ENCODE results near the gene MB21D2. TPM values are rescaled to one million over a fixed set of nuclear protein-coding genes. Genes with fewer than 3 reads are reported as not detected.

Gene MB21D2
- total and polyA plus RNA-seq, 2 of the 8 experiments (the other 6 are each of a cell fraction or from before 2014, with no cell fraction given), result 10.0 to 21.0 TPM

DNA sequence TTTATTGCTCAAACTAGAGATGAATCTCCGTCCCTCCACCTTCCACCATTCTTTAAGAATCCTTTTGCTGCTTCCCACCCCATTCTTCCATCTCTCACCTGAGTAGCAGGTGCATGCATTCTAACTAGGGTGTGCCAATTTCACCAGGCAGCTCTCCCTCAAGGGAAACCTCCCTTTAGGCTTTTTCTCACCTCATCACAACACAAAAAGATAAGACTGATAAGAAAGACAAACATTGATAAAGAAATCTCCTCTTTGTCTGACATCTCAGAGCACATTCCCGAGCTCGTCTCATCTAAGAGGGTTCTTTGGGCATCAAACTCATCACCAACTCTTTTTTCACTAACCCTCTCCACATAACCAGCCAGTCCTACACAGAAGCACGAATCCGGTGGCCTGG, 23.0 kb downstream of the MB21D2 start:
- H3K79me1 ChIP-seq (ENCODE audit: low read depth, low read length), result peaks cover 6% of the 10 kb centered on the region; the same call in 1 of the 2 replicates
- H3K27ac ChIP-seq (ENCODE audit: low read depth, low read length), result no peak overlapping the region
- no peak overlapping the region for H4K5ac ChIP-seq (ENCODE audit: insufficient read length, low read depth, low read length)
- no peak overlapping the region for H4K91ac ChIP-seq (replicated peaks; ENCODE audit: insufficient read length, low read length)
- H3K9me3 ChIP-seq (ENCODE audit: insufficient read depth in 2 of 2, low read depth in 1 of 2, low read length in 1 of 2), result no peaks in the 10 kb centered on the region
- no peak overlapping the region for H2BK12ac ChIP-seq (ENCODE audit: low read depth, low read length)
- H2BK15ac ChIP-seq (ENCODE audit: low read length), result no peak overlapping the region
- ChIA-PET POLR2A (ENCODE audit: partially characterized antibody) (interaction anchor here (1.3 to 1.7 kb wide), 2 partner anchors 15 to 21 kb away, joined by 3 read pairs; no protein-coding TSS in a partner anchor), CTCF (ENCODE audit: partially characterized antibody) (interaction anchor here (1.0 to 8.6 kb wide), 5 partner anchors 10 to 90 kb away, joined by 3 to 49 read pairs (median 3); partner anchors contain the start of gene MB21D2)
- no peak overlapping the region for H3K23ac ChIP-seq (ENCODE audit: insufficient read length)
- 68% methylated on average over 5 of the region's 5 CpGs; no CpG with 5 or more reads in 1 of the 2 experiments for WGBS, 2 experiments (ENCODE audit: extremely low coverage in 1 of 2, insufficient coverage in 1 of 2, insufficient read length in 1 of 2, insufficient replicate concordance in 2 of 2, low coverage in 1 of 2, low lambda C conversion rate in 2 of 2, missing lambda C conversion rate in 1 of 2)
- H2AK5ac ChIP-seq (ENCODE audit: low read depth, low read length), result no peak overlapping the region
- no peak overlapping the region for H4K8ac ChIP-seq (ENCODE audit: extremely low read depth, insufficient read depth, low read length)
- H3K56ac ChIP-seq (replicated peaks; ENCODE audit: insufficient read length, low read depth, low read length), result no peak overlapping the region
- H2BK120ac ChIP-seq (replicated peaks; ENCODE audit: low read depth, low read length), result no peak overlapping the region
- H3K27me3 ChIP-seq (replicated peaks in 1 of 4; ENCODE audit: control insufficient read depth in 3 of 4, extremely low read depth in 1 of 4, insufficient read depth in 3 of 4, low read length in 3 of 4), result no peaks in the 10 kb centered on the region
- FAIRE-seq, result no peak
- no peak overlapping the region for H2AFZ ChIP-seq (ENCODE audit: low read length)
- no peak overlapping the region for H3K14ac ChIP-seq (ENCODE audit: insufficient read length)
- no peak overlapping the region for H3K4ac ChIP-seq (replicated peaks; ENCODE audit: insufficient read length, low read depth, low read length)
- H3K4me1 ChIP-seq (replicated peaks in 1 of 4; ENCODE audit: control insufficient read depth in 3 of 4, insufficient read depth in 4 of 4, low read length in 3 of 4), result peaks cover 0 to 22% (median 21%) of the 10 kb centered on the region in 4 experiments; a peak in 6 of 7 replicates
- no peaks in the 10 kb centered on the region for H3K36me3 ChIP-seq (ENCODE audit: control insufficient read depth in 2 of 4, insufficient read depth in 4 of 4, low read length in 3 of 4)
- H3K79me2 ChIP-seq (ENCODE audit: control insufficient read depth in 1 of 2, insufficient read depth in 2 of 2, low read length in 2 of 2), result peaks cover 24 to 93% of the 10 kb centered on the region in 2 experiments
- H3K9ac ChIP-seq (replicated peaks in 1 of 4; ENCODE audit: extremely low read depth in 1 of 4, low read depth in 3 of 4, low read length in 3 of 4), result no peak overlapping the region
- no peak overlapping the region for H2BK5ac ChIP-seq (ENCODE audit: low read depth, low read length)
- H4K20me1 ChIP-seq (replicated peaks in 1 of 2; ENCODE audit: control insufficient read depth in 1 of 2, insufficient read depth in 2 of 2, low read length in 2 of 2), result peaks cover 2 to 10% of the 10 kb centered on the region in 2 experiments
- no peak overlapping the region for H3K4me3 ChIP-seq (ENCODE audit: extremely low read depth in 1 of 4, insufficient read depth in 2 of 4, low read depth in 3 of 4, low read length in 4 of 4)
- H3K18ac ChIP-seq (ENCODE audit: extremely low read depth, low read length), result no peak overlapping the region
- H3K23me2 ChIP-seq (ENCODE audit: low read depth, low read length), result no peaks in the 10 kb centered on the region
- no peak for DNase-seq (ENCODE audit: low read depth in 1 of 2, low spot score in 2 of 2)
- no peak overlapping the region for H2BK20ac ChIP-seq (ENCODE audit: low read length)
- no peak overlapping the region for H3K4me2 ChIP-seq (ENCODE audit: insufficient read depth in 1 of 2, low read depth in 2 of 2, low read length in 2 of 2)
- TF ChIP-seq SIX5 (IDR thresholded peaks at IDR 0.05; ENCODE audit: low read depth, low read length) (no peak), BACH1 (IDR thresholded peaks at IDR 0.05; ENCODE audit: low read length) (no peak), GTF2F1 (IDR thresholded peaks at IDR 0.05; ENCODE audit: borderline replicate concordance, low read depth, low read length) (no peak), POLR2AphosphoS5 (IDR thresholded peaks at IDR 0.05; ENCODE audit: low read depth, low read length) (no peak), RXRA (IDR thresholded peaks at IDR 0.05; ENCODE audit: insufficient read depth, low read depth, low read length) (no peak), ATF2 (IDR thresholded peaks at IDR 0.05; ENCODE audit: low read length) (no peak), TAF7 (optimal IDR thresholded peaks at IDR 0.05; ENCODE audit: borderline replicate concordance, low read depth, low read length) (no peak), E2F6 (IDR thresholded peaks at IDR 0.05) (no peak), ASH2L (IDR thresholded peaks at IDR 0.05; ENCODE audit: low read length) (no peak), ZNF274 (IDR thresholded peaks at IDR 0.05; ENCODE audit: borderline replicate concordance, extremely low read depth, low read length) (no peak), JUN (IDR thresholded peaks at IDR 0.05; ENCODE audit: low read depth, low read length) (no peak), EGR1 (IDR thresholded peaks at IDR 0.05; ENCODE audit: borderline replicate concordance, low read depth, low read length) (no peak)

Data from H1 (cell line).